Measurements from ENCODE around the gene CEP112. TPM values are rescaled to one million over a fixed set of nuclear protein-coding genes. Genes with fewer than 3 reads are reported as not detected.

The CEP112 gene
- total and polyA plus RNA-seq, 9 of the 15 experiments (the other 6 are each of a cell fraction or from before 2014, with no cell fraction given) = 0.84 TPM; not detected in 8

- TF ChIP-seq, protein P1, sequence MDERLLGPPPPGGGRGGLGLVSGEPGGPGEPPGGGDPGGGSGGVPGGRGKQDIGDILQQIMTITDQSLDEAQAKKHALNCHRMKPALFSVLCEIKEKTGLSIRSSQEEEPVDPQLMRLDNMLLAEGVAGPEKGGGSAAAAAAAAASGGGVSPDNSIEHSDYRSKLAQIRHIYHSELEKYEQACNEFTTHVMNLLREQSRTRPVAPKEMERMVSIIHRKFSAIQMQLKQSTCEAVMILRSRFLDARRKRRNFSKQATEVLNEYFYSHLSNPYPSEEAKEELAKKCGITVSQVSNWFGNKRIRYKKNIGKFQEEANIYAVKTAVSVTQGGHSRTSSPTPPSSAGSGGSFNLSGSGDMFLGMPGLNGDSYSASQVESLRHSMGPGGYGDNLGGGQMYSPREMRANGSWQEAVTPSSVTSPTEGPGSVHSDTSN (CRISPR knock-in tag; IDR thresholded peaks at IDR 0.05; ENCODE audit: low read depth) = no peak
- TF ChIP-seq, protein P1 (tag; conservative IDR thresholded peaks at IDR 0.05; ENCODE audit: low read depth) = no peak
- TF ChIP-seq HCFC1 (IDR thresholded peaks at IDR 0.05; ENCODE audit: low read depth, low read length) = no peak
- TF ChIP-seq XRCC5 (IDR thresholded peaks at IDR 0.05; ENCODE audit: low read depth, low read length) = no peak
These were observed 197.8 kb downstream of the CEP112 start (continued) for GRCh38 chr17:65994114-65994513.

- no peaks in the 10 kb centered on the region for H3K79me2 ChIP-seq (ENCODE audit: control insufficient read depth, insufficient read depth, low read length)
- H3K4me2 ChIP-seq (ENCODE audit: insufficient read depth, low read length) = no peak overlapping the region
- no peaks in the 10 kb centered on the region for H3K9me1 ChIP-seq (ENCODE audit: control insufficient read depth, insufficient read depth, low read length)
- CTCF ChIA-PET (ENCODE audit: low intra/inter-chr PET ratio) = no interaction called here
- no peak overlapping the region for H2AFZ ChIP-seq (ENCODE audit: low read depth, low read length)
- no peaks in the 10 kb centered on the region for H3K9me3 ChIP-seq (replicated peaks; ENCODE audit: control insufficient read depth, insufficient read depth, low read depth, low read length)
- in situ Hi-C loops (cut with MboI) (no loop called here), intact Hi-C loops (cut with micrococcal nuclease) (no loop called here)
- no peak overlapping the region for H3K9ac ChIP-seq (ENCODE audit: insufficient read depth in 1 of 2, low read depth in 2 of 2, low read length in 2 of 2)
- H3K36me3 ChIP-seq (ENCODE audit: control insufficient read depth, insufficient read depth, low read length) = no peaks in the 10 kb centered on the region
- H3K4me3 ChIP-seq = no peak overlapping the region
- H4K20me1 ChIP-seq (replicated peaks; ENCODE audit: control insufficient read depth, insufficient read depth, low read length) = no peaks in the 10 kb centered on the region
- WGBS (ENCODE audit: insufficient coverage, low coverage, missing lambda C conversion rate) = 0% methylated on average over 3 of the region's 3 CpGs
- POLR2A ChIA-PET = no interaction called here
- BruUV-seq (replicated peaks) = no TSS peak
- no peak for FAIRE-seq
- no peak for ATAC-seq
- H3K4me1 ChIP-seq (replicated peaks in 1 of 2; ENCODE audit: control insufficient read depth in 2 of 2, insufficient read depth in 2 of 2, low read length in 2 of 2) = no peaks in the 10 kb centered on the region
- no peak for DNase-seq (ENCODE audit: extremely low read depth in 1 of 4, low spot score in 3 of 4)
- H3K27me3 ChIP-seq (ENCODE audit: control insufficient read depth in 2 of 2, insufficient read depth in 2 of 2, low read length in 2 of 2) = no peaks in the 10 kb centered on the region
- H3K27ac ChIP-seq (ENCODE audit: extremely low read depth, low read depth, low read length) = no peak overlapping the region
- TF ChIP-seq, protein P2, sequence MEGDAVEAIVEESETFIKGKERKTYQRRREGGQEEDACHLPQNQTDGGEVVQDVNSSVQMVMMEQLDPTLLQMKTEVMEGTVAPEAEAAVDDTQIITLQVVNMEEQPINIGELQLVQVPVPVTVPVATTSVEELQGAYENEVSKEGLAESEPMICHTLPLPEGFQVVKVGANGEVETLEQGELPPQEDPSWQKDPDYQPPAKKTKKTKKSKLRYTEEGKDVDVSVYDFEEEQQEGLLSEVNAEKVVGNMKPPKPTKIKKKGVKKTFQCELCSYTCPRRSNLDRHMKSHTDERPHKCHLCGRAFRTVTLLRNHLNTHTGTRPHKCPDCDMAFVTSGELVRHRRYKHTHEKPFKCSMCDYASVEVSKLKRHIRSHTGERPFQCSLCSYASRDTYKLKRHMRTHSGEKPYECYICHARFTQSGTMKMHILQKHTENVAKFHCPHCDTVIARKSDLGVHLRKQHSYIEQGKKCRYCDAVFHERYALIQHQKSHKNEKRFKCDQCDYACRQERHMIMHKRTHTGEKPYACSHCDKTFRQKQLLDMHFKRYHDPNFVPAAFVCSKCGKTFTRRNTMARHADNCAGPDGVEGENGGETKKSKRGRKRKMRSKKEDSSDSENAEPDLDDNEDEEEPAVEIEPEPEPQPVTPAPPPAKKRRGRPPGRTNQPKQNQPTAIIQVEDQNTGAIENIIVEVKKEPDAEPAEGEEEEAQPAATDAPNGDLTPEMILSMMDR (IDR thresholded peaks at IDR 0.05 in 2 of 3, conservative IDR thresholded peaks at IDR 0.05 in 1 of 3; ENCODE audit: insufficient read depth in 2 of 3, low read depth in 1 of 3, low read length in 3 of 3) = no peak
- no peak for TF ChIP-seq HES1 (IDR thresholded peaks at IDR 0.05; ENCODE audit: low read depth)
- TF ChIP-seq, protein P3, sequence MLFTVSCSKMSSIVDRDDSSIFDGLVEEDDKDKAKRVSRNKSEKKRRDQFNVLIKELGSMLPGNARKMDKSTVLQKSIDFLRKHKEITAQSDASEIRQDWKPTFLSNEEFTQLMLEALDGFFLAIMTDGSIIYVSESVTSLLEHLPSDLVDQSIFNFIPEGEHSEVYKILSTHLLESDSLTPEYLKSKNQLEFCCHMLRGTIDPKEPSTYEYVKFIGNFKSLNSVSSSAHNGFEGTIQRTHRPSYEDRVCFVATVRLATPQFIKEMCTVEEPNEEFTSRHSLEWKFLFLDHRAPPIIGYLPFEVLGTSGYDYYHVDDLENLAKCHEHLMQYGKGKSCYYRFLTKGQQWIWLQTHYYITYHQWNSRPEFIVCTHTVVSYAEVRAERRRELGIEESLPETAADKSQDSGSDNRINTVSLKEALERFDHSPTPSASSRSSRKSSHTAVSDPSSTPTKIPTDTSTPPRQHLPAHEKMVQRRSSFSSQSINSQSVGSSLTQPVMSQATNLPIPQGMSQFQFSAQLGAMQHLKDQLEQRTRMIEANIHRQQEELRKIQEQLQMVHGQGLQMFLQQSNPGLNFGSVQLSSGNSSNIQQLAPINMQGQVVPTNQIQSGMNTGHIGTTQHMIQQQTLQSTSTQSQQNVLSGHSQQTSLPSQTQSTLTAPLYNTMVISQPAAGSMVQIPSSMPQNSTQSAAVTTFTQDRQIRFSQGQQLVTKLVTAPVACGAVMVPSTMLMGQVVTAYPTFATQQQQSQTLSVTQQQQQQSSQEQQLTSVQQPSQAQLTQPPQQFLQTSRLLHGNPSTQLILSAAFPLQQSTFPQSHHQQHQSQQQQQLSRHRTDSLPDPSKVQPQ (CRISPR knock-in tag; IDR thresholded peaks at IDR 0.05; ENCODE audit: borderline replicate concordance) = no peak
- TF ChIP-seq EP400 (IDR thresholded peaks at IDR 0.05) = no peak
- no peak for TF ChIP-seq POLR2AphosphoS2 (IDR thresholded peaks at IDR 0.05; ENCODE audit: low read length)
- no peak for TF ChIP-seq ARNT (IDR thresholded peaks at IDR 0.05)
- TF ChIP-seq MCM3 (IDR thresholded peaks at IDR 0.05) = no peak
- no peak for TF ChIP-seq MCM2 (IDR thresholded peaks at IDR 0.05; ENCODE audit: low read depth)
- TF ChIP-seq ARID3B (CRISPR knock-in tag; IDR thresholded peaks at IDR 0.05; ENCODE audit: borderline replicate concordance) = no peak
These were observed 201.3 kb downstream of the CEP112 start for GRCh38 chr17:65990593-65990992.
